ENCODE measurements around the gene RGS7. TPM values are rescaled to one million over a fixed set of nuclear protein-coding genes. Genes with fewer than 3 reads are reported as not detected.

Gene RGS7
- total and polyA plus RNA-seq, 2 experiments from 2014 or later: 0.22 to 0.73 TPM

DNA sequence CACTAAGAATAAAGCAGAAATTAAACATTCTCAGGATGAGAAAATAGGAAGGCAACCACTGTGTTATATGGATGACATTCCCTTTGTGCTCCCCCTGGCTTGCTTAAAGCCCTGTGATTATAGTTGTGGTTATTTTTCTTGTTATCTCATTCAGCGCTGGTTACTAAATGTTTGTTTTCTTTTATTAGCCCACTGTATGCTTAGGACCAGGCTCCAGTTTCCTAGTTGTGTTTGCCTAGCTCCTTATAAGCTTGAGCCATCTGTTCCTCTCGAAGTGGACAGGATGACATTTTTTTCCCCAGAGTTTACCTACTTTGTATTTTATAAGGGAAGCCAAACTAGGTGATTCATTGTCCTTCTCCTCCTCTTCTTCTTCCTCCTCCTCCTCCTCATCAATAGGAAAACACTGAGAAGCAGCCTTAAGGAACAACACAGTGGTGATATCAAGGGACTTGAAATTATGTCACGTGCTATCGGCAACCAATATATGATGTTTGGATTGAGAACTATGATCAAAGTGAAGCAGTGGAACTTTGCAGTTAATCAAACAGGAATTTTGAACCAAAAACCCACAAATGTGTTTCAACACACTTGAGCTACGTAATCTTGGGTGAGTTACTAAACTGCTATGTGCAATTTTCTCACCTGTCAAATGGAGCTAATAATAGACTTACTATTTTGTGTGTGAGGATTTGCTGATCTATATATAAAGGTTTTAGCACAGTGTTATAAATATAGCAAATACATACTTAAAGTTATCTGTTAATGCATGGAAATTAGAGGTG is 35.1 kb upstream of the RGS7 start:
- no peak for TF ChIP-seq EZH2phosphoT487 (IDR thresholded peaks at IDR 0.05; ENCODE audit: low read depth, severe bottlenecking, unreplicated experiment)
- TF ChIP-seq, protein P1, sequence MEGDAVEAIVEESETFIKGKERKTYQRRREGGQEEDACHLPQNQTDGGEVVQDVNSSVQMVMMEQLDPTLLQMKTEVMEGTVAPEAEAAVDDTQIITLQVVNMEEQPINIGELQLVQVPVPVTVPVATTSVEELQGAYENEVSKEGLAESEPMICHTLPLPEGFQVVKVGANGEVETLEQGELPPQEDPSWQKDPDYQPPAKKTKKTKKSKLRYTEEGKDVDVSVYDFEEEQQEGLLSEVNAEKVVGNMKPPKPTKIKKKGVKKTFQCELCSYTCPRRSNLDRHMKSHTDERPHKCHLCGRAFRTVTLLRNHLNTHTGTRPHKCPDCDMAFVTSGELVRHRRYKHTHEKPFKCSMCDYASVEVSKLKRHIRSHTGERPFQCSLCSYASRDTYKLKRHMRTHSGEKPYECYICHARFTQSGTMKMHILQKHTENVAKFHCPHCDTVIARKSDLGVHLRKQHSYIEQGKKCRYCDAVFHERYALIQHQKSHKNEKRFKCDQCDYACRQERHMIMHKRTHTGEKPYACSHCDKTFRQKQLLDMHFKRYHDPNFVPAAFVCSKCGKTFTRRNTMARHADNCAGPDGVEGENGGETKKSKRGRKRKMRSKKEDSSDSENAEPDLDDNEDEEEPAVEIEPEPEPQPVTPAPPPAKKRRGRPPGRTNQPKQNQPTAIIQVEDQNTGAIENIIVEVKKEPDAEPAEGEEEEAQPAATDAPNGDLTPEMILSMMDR (IDR thresholded peaks at IDR 0.05; ENCODE audit: poor library complexity): no peak
- TF ChIP-seq EZH2 (IDR thresholded peaks at IDR 0.05; ENCODE audit: borderline replicate concordance): no peak
- Histone ChIP-seq H3K4me3 (no peak overlapping the region), H3K27ac (no peak overlapping the region), H2AFZ (no peak overlapping the region), H3K27me3 (no peaks in the 10 kb centered on the region), H3K79me2 (no peaks in the 10 kb centered on the region), H3K9me3 (ENCODE audit: low read depth) (no peaks in the 10 kb centered on the region), H3K9me2 (replicated peaks; ENCODE audit: insufficient read depth) (no peaks in the 10 kb centered on the region), H3K4me1 (ENCODE audit: insufficient read depth) (no peaks in the 10 kb centered on the region), H3K36me3 (replicated peaks; ENCODE audit: insufficient read depth, low read depth) (no peaks in the 10 kb centered on the region), H3K4me2 (peak overlapping the region; percentile 21), H4K20me1 (ENCODE audit: insufficient read depth, poor library complexity, severe bottlenecking) (no peaks in the 10 kb centered on the region)
- 61% methylated on average over 5 of the region's 5 CpGs for WGBS (ENCODE audit: low lambda C conversion rate, missing lambda C conversion rate)
- no peak for DNase-seq (ENCODE audit: low spot score)

DNA sequence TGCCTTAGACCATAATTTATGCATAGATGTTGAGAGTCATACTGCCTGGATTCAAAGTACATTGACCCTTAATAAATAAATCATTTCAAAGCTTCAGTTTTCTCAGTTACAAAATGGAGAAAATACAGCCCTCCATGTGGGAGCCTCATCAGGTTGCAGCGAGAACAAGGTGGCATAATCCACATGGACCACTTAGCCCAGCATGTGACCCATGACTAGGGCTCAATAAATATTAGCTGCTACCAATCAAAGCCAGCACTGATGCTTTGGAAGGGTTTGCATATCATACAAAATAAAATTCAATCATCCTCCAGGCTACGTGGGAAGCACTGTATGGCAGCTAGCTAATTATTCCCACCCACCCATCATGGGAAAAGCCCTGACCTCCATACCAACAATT is 33.5 kb upstream of the RGS7 start:
- Histone ChIP-seq H3K27ac (no peak overlapping the region), H3K4me2 (no peak overlapping the region), H2AFZ (no peak overlapping the region), H3K4me1 (ENCODE audit: insufficient read depth) (no peaks in the 10 kb centered on the region), H4K20me1 (ENCODE audit: insufficient read depth, poor library complexity, severe bottlenecking) (no peaks in the 10 kb centered on the region), H3K9me3 (ENCODE audit: low read depth) (no peaks in the 10 kb centered on the region), H3K4me3 (no peak overlapping the region), H3K36me3 (replicated peaks; ENCODE audit: insufficient read depth, low read depth) (no peaks in the 10 kb centered on the region), H3K79me2 (no peaks in the 10 kb centered on the region), H3K27me3 (no peaks in the 10 kb centered on the region), H3K9me2 (replicated peaks; ENCODE audit: insufficient read depth) (no peaks in the 10 kb centered on the region)
- no peak for DNase-seq (ENCODE audit: low spot score)
- no peak for TF ChIP-seq EZH2phosphoT487 (IDR thresholded peaks at IDR 0.05; ENCODE audit: low read depth, severe bottlenecking, unreplicated experiment)
- TF ChIP-seq, protein P1 (IDR thresholded peaks at IDR 0.05; ENCODE audit: poor library complexity): no peak
- no peak for TF ChIP-seq EZH2 (IDR thresholded peaks at IDR 0.05; ENCODE audit: borderline replicate concordance)
- 87% methylated on average over 2 of the region's 2 CpGs for WGBS (ENCODE audit: low lambda C conversion rate, missing lambda C conversion rate)

DNA sequence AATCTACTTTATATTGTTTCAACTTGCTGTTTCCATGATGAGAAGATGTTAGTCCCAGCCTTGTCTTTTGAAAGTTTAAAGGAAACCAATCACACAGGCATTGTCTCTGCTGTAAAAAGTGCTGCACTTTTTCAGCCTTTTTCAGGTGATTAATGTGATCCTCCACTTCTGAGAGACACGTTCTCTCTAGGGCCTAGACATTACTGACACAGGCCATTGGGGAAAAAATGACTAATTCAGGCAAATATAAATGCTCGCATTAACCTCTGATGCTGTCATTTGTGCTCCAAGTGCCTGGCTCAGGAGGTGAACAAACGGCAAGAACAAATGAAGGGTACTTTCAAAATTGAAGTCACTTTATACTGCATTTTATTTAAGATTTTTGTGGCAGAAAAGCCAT is 32.4 kb upstream of the RGS7 start:
- no peak for DNase-seq (ENCODE audit: low spot score)
- Histone ChIP-seq H3K9me3 (ENCODE audit: low read depth) (no peaks in the 10 kb centered on the region), H4K20me1 (ENCODE audit: insufficient read depth, poor library complexity, severe bottlenecking) (no peaks in the 10 kb centered on the region), H3K36me3 (replicated peaks; ENCODE audit: insufficient read depth, low read depth) (no peaks in the 10 kb centered on the region), H3K79me2 (no peaks in the 10 kb centered on the region), H2AFZ (no peak overlapping the region), H3K4me3 (no peak overlapping the region), H3K9me2 (replicated peaks; ENCODE audit: insufficient read depth) (no peaks in the 10 kb centered on the region), H3K4me1 (ENCODE audit: insufficient read depth) (no peaks in the 10 kb centered on the region), H3K27me3 (no peaks in the 10 kb centered on the region), H3K27ac (no peak overlapping the region), H3K4me2 (no peak overlapping the region)
- TF ChIP-seq EZH2phosphoT487 (IDR thresholded peaks at IDR 0.05; ENCODE audit: low read depth, severe bottlenecking, unreplicated experiment) (no peak), EZH2 (IDR thresholded peaks at IDR 0.05; ENCODE audit: borderline replicate concordance) (no peak)
- TF ChIP-seq, protein P1 (IDR thresholded peaks at IDR 0.05; ENCODE audit: poor library complexity): no peak
- WGBS (ENCODE audit: low lambda C conversion rate, missing lambda C conversion rate): 72% methylated on average over 3 of the region's 3 CpGs

Data from hepatocyte (in vitro differentiated cells).